HG02840 (cell line): Measurements from ENCODE around the gene CD274.
"Not testable (repeated sequence)": the region's sequence is repeated elsewhere in the genome, so short reads cannot be mapped to it uniquely, and the experiment has no call there.

Experiments
- ATAC-seq: cut with Tn5 transposase; IDR thresholded peaks from one replicate; pipeline ENCODE4 v1.9.1; 2021; ENCODE audit warnings: mild to moderate bottlenecking, moderate library complexity, moderate number of reproducible peaks; ENCODE audit not compliant: unreplicated experiment, low FRiP score

The CD274 gene

GRCh38 chr9:5450359-5451091 is at the start of gene CD274:
Gene CD274, plus strand, starts transcription at chr9:5450542. Its CDS starts 5,572 bp downstream, at chr9:5456114.
- ATAC-seq: peak; percentile 55

GRCh38 chr9:5402217-5402616 is 48.1 kb upstream of the CD274 start:
- ATAC-seq: no peak

- no peak for ATAC-seq
Observed at GRCh38 chr9:5408596-5408995, 41.7 kb upstream of the CD274 start.

GRCh38 chr9:5416953-5417352 is 33.4 kb upstream of the CD274 start:
- ATAC-seq: no peak

GRCh38 chr9:5418481-5418880 is 31.9 kb upstream of the CD274 start:
- ATAC-seq: no peak

GRCh38 chr9:5419987-5420386 is 30.4 kb upstream of the CD274 start:
- no peak for ATAC-seq

GRCh38 chr9:5421163-5421562 is 29.2 kb upstream of the CD274 start:
- ATAC-seq: no peak

- no peak for ATAC-seq
Observed at GRCh38 chr9:5422276-5422675, 28.1 kb upstream of the CD274 start.

- ATAC-seq: no peak
Observed at GRCh38 chr9:5425006-5425628, 25.2 kb upstream of the CD274 start.

GRCh38 chr9:5427005-5427404 is 23.3 kb upstream of the CD274 start:
- no peak for ATAC-seq

GRCh38 chr9:5428172-5428571 is 22.2 kb upstream of the CD274 start:
- ATAC-seq: no peak

GRCh38 chr9:5428794-5429528 is 21.4 kb upstream of the CD274 start:
- no peak for ATAC-seq

- no peak for ATAC-seq
Observed at GRCh38 chr9:5429873-5430564, 20.3 kb upstream of the CD274 start.

- no peak for ATAC-seq
Observed at GRCh38 chr9:5430912-5431311, 19.4 kb upstream of the CD274 start.

- not testable (repeated sequence) for ATAC-seq
Observed at GRCh38 chr9:5432890-5433289, 17.5 kb upstream of the CD274 start.

GRCh38 chr9:5433328-5433727 is 17.0 kb upstream of the CD274 start:
- ATAC-seq: not testable (repeated sequence)

GRCh38 chr9:5433841-5434810 is 16.2 kb upstream of the CD274 start:
- not testable (repeated sequence) for ATAC-seq

GRCh38 chr9:5435912-5436311 is 14.4 kb upstream of the CD274 start:
- no peak for ATAC-seq

- no peak for ATAC-seq
Observed at GRCh38 chr9:5436441-5436840, 13.9 kb upstream of the CD274 start.
